GM19351 (cell line): ENCODE measurements around the gene MYO18A.

Experiments used
- ATAC-seq: cut with Tn5 transposase; IDR thresholded peaks from one replicate; pipeline ENCODE4 v1.9.1; 2021; ENCODE audit warnings: mild to moderate bottlenecking, moderate library complexity; ENCODE audit not compliant: unreplicated experiment

The MYO18A gene

GRCh38 chr17:29167393-29168078 is 12.7 kb downstream of the MYO18A start:
- no peak for ATAC-seq

- ATAC-seq = no peak
Observed at GRCh38 chr17:29166507-29166887, 13.7 kb downstream of the MYO18A start.

- ATAC-seq = no peak
Observed at GRCh38 chr17:29165800-29166506, 14.2 kb downstream of the MYO18A start.

- no peak for ATAC-seq
Observed at GRCh38 chr17:29165261-29165660, 14.9 kb downstream of the MYO18A start.

GRCh38 chr17:29163563-29163962 is 16.6 kb downstream of the MYO18A start:
- ATAC-seq = no peak

- no peak for ATAC-seq
Observed at GRCh38 chr17:29162909-29163341, 17.3 kb downstream of the MYO18A start.

GRCh38 chr17:29162082-29162908 is 17.9 kb downstream of the MYO18A start:
- no peak for ATAC-seq

- ATAC-seq = no peak
Observed at GRCh38 chr17:29160253-29160652, 19.9 kb downstream of the MYO18A start.

GRCh38 chr17:29159306-29159860 is 20.8 kb downstream of the MYO18A start:
- no peak for ATAC-seq

GRCh38 chr17:29158488-29159275 is 21.5 kb downstream of the MYO18A start:
- no peak for ATAC-seq

GRCh38 chr17:29158096-29158487 is 22.1 kb downstream of the MYO18A start:
- no peak for ATAC-seq

GRCh38 chr17:29157310-29157709 is 22.9 kb downstream of the MYO18A start:
- no peak for ATAC-seq

GRCh38 chr17:29156781-29157180 is 23.4 kb downstream of the MYO18A start:
- no peak for ATAC-seq

GRCh38 chr17:29155966-29156338 is 24.2 kb downstream of the MYO18A start:
- ATAC-seq = no peak

- ATAC-seq = no peak
Observed at GRCh38 chr17:29155227-29155965, 24.8 kb downstream of the MYO18A start.

GRCh38 chr17:29154516-29155226 is 25.5 kb downstream of the MYO18A start:
- ATAC-seq = no peak

GRCh38 chr17:29151567-29151966 is 28.6 kb downstream of the MYO18A start:
- no peak for ATAC-seq

GRCh38 chr17:29150161-29150560 is 30.0 kb downstream of the MYO18A start:
- no peak for ATAC-seq

GRCh38 chr17:29149431-29150064 is 30.6 kb downstream of the MYO18A start:
- ATAC-seq = no peak
